HUES48 (cell line): ENCODE data around the gene MFAP4.

ENCODE experiments used
- H3K27ac ChIP-seq: one replicate; pipeline ENCODE4 v1.7.0; 2013; ENCODE audit warnings: low read depth, low read length, inconsistent platforms
- H3K27me3 ChIP-seq: 2 replicates; pipeline ENCODE4 v1.6.1; 2013; ENCODE audit warnings: mild to moderate bottlenecking, low read length; ENCODE audit not compliant: control insufficient read depth, insufficient read depth
- H3K36me3 ChIP-seq: 2 replicates; pipeline ENCODE4 v1.6.1; 2013; ENCODE audit warnings: low read length; ENCODE audit not compliant: control insufficient read depth, insufficient read depth
- H3K4me1 ChIP-seq: 2 replicates; pipeline ENCODE4 v1.6.1; 2013; ENCODE audit warnings: mild to moderate bottlenecking, low read length; ENCODE audit not compliant: control insufficient read depth, insufficient read depth
- H3K4me3 ChIP-seq: 2 replicates; pipeline ENCODE4 v1.5.1; 2013; ENCODE audit warnings: mild to moderate bottlenecking, low read depth, low read length
- H3K9ac ChIP-seq: 2 replicates; pipeline ENCODE4 v1.6.1; 2013; ENCODE audit warnings: mild to moderate bottlenecking, low read depth, low read length, moderate library complexity
- H3K9me3 ChIP-seq: 2 replicates; pipeline ENCODE4 v1.6.1; 2013; ENCODE audit warnings: low read length; ENCODE audit not compliant: control insufficient read depth, insufficient read depth

The MFAP4 gene

GRCh38 chr17:19415806-19416775, 29.1 kb upstream of the MFAP4 start:
- Histone ChIP-seq H3K27ac (no peak overlapping the region), H3K36me3 (no peaks in the 10 kb centered on the region), H3K27me3 (no peaks in the 10 kb centered on the region), H3K9ac (no peak overlapping the region), H3K4me3 (no peak overlapping the region), H3K4me1 (peaks cover 1% of the 10 kb centered on the region; the same call in 1 of the 2 replicates), H3K9me3 (no peaks in the 10 kb centered on the region)

GRCh38 chr17:19415311-19415710, 28.3 kb upstream of the MFAP4 start:
- Histone ChIP-seq H3K9me3 (no peaks in the 10 kb centered on the region), H3K4me3 (no peak overlapping the region), H3K4me1 (peaks cover 8% of the 10 kb centered on the region; the same call in 1 of the 2 replicates), H3K27me3 (no peaks in the 10 kb centered on the region), H3K9ac (no peak overlapping the region), H3K27ac (no peak overlapping the region), H3K36me3 (no peaks in the 10 kb centered on the region)

- peaks cover 8% of the 10 kb centered on the region; the same call in 1 of the 2 replicates for H3K4me1 ChIP-seq
- no peaks in the 10 kb centered on the region for H3K27me3 ChIP-seq
- H3K9ac ChIP-seq = no peak overlapping the region
These were observed 27.6 kb upstream of the MFAP4 start for GRCh38 chr17:19414396-19415280.

GRCh38 chr17:19413761-19414160, 26.8 kb upstream of the MFAP4 start:
- Histone ChIP-seq H3K36me3 (no peaks in the 10 kb centered on the region), H3K4me1 (peaks cover 8% of the 10 kb centered on the region; the same call in 1 of the 2 replicates), H3K4me3 (no peak overlapping the region), H3K9ac (no peak overlapping the region), H3K9me3 (no peaks in the 10 kb centered on the region), H3K27ac (no peak overlapping the region), H3K27me3 (no peaks in the 10 kb centered on the region)

More at GRCh38 chr17:19414396-19415280, 27.6 kb upstream of the MFAP4 start:
- Histone ChIP-seq H3K27ac (no peak overlapping the region), H3K36me3 (no peaks in the 10 kb centered on the region), H3K9me3 (no peaks in the 10 kb centered on the region), H3K4me3 (no peak overlapping the region)

- no peaks in the 10 kb centered on the region for H3K9me3 ChIP-seq
- H3K27me3 ChIP-seq = no peaks in the 10 kb centered on the region
- no peak overlapping the region for H3K27ac ChIP-seq
- H3K9ac ChIP-seq = no peak overlapping the region
- no peaks in the 10 kb centered on the region for H3K36me3 ChIP-seq
- no peak overlapping the region for H3K4me3 ChIP-seq
- peaks cover 8% of the 10 kb centered on the region; the same call in 1 of the 2 replicates for H3K4me1 ChIP-seq
These were observed 26.0 kb upstream of the MFAP4 start for GRCh38 chr17:19412984-19413383.

- no peaks in the 10 kb centered on the region for H3K36me3 ChIP-seq
- no peak overlapping the region for H3K9ac ChIP-seq
- H3K27ac ChIP-seq = no peak overlapping the region
- no peaks in the 10 kb centered on the region for H3K9me3 ChIP-seq
- no peaks in the 10 kb centered on the region for H3K27me3 ChIP-seq
- peaks cover 8% of the 10 kb centered on the region; the same call in 1 of the 2 replicates for H3K4me1 ChIP-seq
- no peak overlapping the region for H3K4me3 ChIP-seq
These were observed 25.5 kb upstream of the MFAP4 start for GRCh38 chr17:19412510-19412909.

GRCh38 chr17:19411631-19412030, 24.6 kb upstream of the MFAP4 start:
- Histone ChIP-seq H3K27ac (no peak overlapping the region), H3K9ac (no peak overlapping the region), H3K4me3 (no peak overlapping the region), H3K27me3 (no peaks in the 10 kb centered on the region), H3K4me1 (peaks cover 8% of the 10 kb centered on the region; the same call in 1 of the 2 replicates), H3K9me3 (no peaks in the 10 kb centered on the region), H3K36me3 (no peaks in the 10 kb centered on the region)

GRCh38 chr17:19410875-19411620, 24.1 kb upstream of the MFAP4 start, which contains the start of gene RNF112:
RNF112 (plus strand) TSS chr17:19411232; CDS start chr17:19411409, 177 bp downstream.
- Histone ChIP-seq H3K27me3 (no peaks in the 10 kb centered on the region), H3K9ac (no peak within 1 kb of the TSS), H3K36me3 (no peaks in the 10 kb centered on the region), H3K9me3 (no peaks in the 10 kb centered on the region), H3K4me1 (peaks cover 8% of the 10 kb centered on the region; the same call in 1 of the 2 replicates), H3K27ac (no peak within 1 kb of the TSS), H3K4me3 (no peak within 1 kb of the TSS)

GRCh38 chr17:19410091-19410490, 23.1 kb upstream of the MFAP4 start:
- H3K27me3 ChIP-seq = no peaks in the 10 kb centered on the region

GRCh38 chr17:19409509-19409908, 22.5 kb upstream of the MFAP4 start:
- Histone ChIP-seq H3K27ac (no peak overlapping the region), H3K36me3 (no peaks in the 10 kb centered on the region), H3K9me3 (no peaks in the 10 kb centered on the region), H3K9ac (no peak overlapping the region), H3K4me3 (no peak overlapping the region), H3K4me1 (peaks cover 8% of the 10 kb centered on the region; the same call in 1 of the 2 replicates), H3K27me3 (no peaks in the 10 kb centered on the region)

More at GRCh38 chr17:19410091-19410490, 23.1 kb upstream of the MFAP4 start:
- H3K9ac ChIP-seq = no peak overlapping the region
- H3K36me3 ChIP-seq = no peaks in the 10 kb centered on the region
- peaks cover 8% of the 10 kb centered on the region; the same call in 1 of the 2 replicates for H3K4me1 ChIP-seq
- H3K27ac ChIP-seq = no peak overlapping the region
- no peaks in the 10 kb centered on the region for H3K9me3 ChIP-seq
- H3K4me3 ChIP-seq = no peak overlapping the region
